ENCODE results near the gene ZNF408.

- TF ChIP-seq EP300 (conservative IDR thresholded peaks at IDR 0.05; ENCODE audit: poor library complexity, severe bottlenecking): no peak
- no peak for TF ChIP-seq REST (IDR thresholded peaks at IDR 0.05; ENCODE audit: borderline replicate concordance)
- TF ChIP-seq CTCF (IDR thresholded peaks at IDR 0.05; ENCODE audit: poor library complexity, severe bottlenecking): no peak
- no peak for TF ChIP-seq TAF1 (IDR thresholded peaks at IDR 0.05; ENCODE audit: low read depth)
- TF ChIP-seq POLR2AphosphoS5 (IDR thresholded peaks at IDR 0.05): no peak
- TF ChIP-seq EZH2 (IDR thresholded peaks at IDR 0.05; ENCODE audit: borderline replicate concordance, insufficient read depth, low read length, poor library complexity, severe bottlenecking): no peak
These were observed 5.3 kb upstream of the ZNF408 start for GRCh38 chr11:46695345-46696211.
